Activated CD4-positive, CD25-positive, alpha-beta regulatory T cell treated with anti-CD3 and anti-CD28 coated beads, Interleukin-2, amount 50 U/mL, for 24 hours (primary cell): ENCODE results near the gene ZSCAN5B.
"Not testable (repeated sequence)": the region's sequence is repeated elsewhere in the genome, so short reads cannot be mapped to it uniquely, and the experiment has no call there.

Source experiments
- ATAC-seq, 2 donors: fragments of 150-1000 bp; cut with Tn5 transposase; one replicate each; pipeline ENCODE4 v1.10.0; 2021; ENCODE audit warnings: mild to moderate bottlenecking in 1 of 2, moderate library complexity in 1 of 2

Gene ZSCAN5B

DNA sequence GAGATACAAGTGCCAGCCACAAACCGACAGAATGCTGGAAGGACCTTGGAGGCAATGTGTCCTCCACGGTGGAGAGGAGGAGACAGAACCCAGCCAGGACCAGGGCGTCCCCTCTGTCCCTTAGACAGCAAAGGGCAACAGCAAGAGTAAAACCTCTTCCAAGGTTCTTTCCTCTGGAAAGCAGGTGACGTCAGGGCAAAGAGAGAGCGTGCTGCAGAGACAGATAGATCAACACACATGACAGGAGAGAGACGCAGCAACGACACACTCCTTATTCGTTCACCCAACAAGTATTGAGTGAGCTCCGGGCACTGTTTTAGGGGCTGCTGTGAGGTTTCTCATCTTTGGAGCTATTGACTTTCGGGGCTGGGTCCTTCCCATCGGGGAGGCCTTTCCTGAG lies 23.0 kb downstream of the ZSCAN5B start:
- ATAC-seq: no peak

DNA sequence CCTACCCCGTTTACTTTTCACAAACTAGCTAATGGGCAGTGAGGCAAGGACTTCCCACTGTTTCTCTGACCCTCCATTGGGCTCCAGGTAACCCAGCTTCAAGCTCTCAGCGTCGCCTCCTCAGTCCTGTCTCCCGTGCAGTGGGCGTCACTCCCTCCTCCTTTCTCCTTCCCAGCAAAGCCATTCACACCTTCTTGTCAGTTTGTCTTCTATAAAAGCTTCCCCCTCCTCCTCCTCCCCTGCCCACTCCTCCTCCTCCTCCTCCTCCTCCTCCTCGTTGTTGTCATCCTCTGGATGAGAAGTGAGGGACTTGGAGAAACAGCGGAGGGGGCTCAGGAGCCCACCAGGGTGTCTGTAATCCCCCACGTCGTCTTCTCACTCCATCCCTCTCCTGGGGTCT lies 23.5 kb downstream of the ZSCAN5B start:
- no peak for ATAC-seq

DNA sequence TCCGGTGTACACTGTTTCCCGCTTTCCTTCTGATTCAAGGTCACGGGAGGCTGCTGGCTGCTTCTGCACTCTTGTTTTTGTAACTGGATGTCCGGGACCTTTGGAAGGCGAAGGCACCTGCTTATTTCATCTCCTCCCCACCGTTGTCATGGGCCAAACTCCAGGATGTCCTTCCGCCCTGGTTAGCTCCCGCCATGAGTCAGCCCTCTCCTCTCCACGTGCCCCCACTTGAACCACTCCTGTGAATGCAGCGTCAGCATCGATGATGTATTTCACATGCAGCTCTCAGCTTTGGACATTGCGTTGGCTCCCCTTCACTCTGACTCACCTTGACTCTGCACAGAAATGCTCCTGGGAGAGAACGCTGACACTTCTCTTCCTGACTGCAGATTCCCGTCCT lies 27.3 kb downstream of the ZSCAN5B start:
- no peak for ATAC-seq

DNA sequence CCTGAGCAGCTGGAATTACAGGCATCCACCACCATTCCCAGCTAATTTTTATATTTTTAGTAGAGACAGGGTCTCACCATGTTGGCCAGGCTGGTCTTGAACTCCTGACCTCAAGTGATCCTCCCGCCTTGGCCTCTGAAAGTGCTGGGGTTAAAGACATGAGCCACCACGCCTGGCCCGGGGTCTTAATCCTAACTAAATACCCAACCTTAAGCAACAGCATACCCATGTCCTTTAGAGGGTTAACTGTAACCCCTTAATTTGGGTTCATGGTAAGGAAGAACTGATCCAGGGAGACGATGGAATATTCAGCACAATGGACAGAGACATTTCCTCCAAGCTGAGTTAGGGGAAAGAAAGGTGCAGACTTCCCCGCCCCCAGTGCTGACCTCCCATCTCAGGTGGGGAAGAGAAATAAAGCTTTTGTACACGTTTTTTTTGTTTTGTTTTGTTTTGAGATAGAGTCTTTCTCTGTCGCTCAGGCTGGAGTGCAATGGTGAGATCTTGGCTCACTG lies 30.5 kb downstream of the ZSCAN5B start:
- no peak for ATAC-seq

DNA sequence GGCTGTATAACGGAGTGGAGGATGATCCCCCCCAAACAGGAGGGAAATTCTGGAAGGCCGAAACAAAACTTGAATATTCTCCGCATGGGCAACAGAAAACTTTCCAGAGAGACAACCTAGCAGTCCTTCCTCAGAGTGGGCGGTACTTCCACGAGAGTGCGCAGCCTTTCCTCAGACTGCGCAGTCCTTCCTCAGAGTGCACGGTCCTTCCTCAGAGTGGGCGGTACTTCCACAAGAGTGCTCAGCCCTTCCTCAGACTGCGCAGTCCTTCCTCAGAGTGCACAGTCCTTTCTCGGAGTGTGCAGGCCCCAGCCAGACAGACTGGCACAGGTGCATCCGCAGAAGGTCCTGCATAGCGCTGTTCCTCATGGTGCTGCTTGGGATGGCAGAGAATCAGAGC lies 34.5 kb downstream of the ZSCAN5B start:
- ATAC-seq: no peak

DNA sequence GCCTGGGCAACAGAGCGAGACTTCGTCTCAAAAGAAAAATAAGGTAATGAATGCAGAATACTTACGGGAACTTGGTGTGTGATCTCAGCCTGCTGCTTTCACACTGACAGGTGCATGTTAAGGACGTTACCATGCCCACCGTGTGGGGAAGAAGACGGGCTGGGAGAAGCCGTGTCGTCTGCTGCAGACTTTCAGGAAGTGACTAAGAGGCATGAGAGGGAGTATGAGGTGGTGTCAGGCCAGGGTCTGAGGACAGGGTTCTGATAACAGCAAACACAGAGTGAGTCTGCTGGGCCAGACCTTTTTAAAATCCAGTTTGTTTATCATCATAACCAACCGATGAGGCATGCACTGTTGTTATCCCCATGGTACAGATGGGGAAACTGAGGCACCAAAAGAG lies 35.3 kb downstream of the ZSCAN5B start:
- ATAC-seq: peak; percentile 82 to 86

DNA sequence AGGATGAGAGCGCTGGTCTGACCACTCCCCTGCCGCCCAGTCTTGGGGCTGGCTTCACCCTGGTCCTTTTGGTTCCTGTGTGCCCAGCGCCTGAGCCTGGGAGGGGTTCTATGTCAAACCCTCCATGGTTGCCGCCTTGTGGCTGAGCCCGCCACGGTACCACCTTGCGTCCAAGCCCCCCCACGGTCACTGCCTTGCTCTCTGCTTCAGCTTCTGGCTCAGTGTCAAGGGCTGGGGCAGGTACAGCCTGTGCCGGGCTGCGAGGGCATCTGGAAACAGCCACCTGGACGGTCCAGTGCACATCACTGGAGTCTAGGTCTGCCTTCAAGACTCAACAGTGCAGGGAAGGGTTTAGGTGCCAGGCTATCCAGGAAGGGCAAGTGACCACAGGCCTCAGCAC lies 36.0 kb downstream of the ZSCAN5B start:
- ATAC-seq: no peak

DNA sequence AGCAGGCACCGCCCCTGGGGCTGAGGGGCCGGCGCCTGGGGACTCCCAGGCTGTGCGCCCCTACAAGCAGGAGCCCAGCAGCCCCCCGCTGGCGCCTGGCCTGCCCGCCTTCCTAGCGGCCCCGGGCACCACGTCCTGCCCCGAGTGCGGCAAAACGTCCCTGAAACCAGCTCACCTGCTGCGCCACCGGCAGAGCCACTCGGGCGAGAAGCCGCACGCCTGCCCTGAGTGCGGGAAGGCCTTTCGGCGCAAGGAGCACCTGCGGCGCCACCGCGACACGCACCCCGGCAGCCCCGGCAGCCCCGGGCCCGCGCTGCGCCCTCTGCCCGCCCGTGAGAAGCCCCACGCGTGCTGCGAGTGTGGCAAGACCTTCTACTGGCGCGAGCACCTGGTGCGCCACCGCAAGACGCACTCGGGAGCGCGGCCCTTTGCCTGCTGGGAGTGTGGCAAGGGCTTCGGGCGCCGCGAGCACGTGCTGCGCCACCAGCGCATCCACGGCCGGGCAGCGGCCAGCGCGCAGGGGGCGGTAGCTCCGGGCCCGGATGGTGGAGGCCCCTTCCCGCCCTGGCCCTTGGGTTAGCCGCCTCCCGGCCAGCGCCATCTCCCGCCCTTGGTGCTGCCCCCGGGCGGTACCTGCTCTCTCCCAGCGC lies 37.8 kb downstream of the ZSCAN5B start:
- no peak for ATAC-seq

DNA sequence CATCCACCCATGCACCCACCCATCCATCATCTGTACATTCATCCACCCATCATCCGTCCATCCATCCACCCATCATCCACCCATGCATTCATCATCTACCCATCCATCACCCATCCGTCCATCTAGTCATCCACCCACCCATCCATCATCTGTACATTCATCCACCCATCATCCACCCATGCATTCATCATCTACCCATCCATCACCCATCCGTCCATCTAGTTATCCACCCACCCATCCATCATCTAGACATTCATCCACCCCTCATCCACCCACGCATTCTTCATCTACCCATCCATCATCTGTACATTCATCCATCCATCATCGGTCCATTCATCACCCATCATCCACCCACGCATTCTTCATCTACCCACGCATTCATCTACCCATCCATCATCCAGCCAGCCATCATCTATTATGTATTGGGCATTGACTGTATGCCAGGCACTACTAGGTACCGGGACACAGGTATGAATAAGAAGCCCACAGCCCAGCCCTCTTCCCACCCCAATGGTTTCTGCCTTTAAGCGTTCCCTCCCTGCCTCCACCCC lies 38.5 kb downstream of the ZSCAN5B start:
- ATAC-seq: no peak

DNA sequence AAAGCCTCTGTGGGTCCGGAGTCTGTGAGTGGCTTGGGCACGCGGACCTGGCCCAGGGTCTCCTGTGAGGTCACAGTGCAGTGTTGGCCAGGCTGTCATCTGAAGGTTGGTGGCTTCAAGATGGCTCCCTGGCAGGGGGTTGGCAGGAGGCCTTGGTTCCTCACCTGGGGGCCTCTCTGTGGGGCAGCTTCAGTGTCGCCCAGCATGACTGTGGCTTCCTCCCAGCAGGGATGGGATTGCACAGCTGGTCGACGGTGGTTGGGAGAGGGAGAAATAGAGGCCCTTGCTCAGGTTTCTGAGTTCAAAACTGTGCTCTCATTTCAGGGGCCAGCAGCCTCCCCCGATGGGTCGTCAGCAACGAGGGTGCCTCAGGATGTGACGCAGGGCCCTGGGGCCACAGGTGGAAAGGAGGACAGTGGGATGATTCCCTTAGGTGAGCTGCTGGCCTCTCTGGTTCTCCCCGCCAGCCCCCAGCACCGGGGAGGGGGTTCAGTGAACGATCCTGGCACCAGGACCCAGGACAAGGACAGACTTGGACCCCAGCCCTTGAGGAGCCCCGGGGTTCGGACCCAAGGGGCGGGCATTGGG lies 39.3 kb downstream of the ZSCAN5B start:
- no peak for ATAC-seq

DNA sequence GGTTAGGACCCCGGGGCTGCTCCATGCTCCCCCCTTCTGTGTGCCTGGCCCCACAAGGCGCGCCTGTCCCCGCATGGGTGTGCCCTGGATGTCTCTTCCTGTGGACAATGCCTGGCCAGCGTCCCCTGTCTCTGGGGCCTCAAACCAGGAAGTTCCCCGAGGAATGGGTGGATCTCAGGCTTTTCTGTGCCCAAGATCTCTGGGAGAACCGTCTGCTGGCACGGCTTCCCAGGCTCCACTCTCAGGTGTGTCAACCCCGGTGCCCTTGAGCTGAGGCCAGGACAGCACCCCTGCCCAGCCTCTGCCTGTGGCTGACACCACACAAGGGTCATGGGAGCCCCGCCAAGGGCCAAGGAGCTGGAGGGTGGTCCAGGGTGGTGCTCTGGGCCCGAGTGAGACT lies 40.8 kb downstream of the ZSCAN5B start:
- no peak for ATAC-seq

DNA sequence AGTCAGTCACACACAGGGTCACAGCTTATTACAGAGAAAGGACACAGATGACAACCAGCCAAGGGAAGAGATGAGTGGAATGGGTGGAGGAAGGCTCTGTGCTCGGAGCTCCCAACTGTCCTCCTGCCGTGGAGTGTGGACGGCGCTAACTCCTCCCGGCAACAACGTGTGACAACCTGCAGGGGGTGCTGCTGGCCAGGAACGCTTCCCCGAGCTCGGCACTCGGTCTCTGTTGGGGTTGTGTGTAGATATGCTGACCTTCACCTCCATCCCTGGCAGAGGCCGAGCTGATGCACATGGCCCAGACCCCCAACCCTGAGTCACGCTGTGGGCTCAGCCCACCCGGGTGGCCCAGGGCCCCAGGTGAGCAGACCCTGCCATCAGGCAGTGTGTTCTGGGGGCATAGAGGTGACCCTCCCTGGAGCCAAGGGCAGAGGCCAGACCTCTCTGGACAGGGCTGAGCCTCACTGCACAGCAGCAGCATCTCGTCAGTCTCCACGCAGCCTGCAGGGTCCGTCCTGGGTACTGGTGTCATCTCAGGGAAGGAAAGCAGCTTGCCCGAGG lies 42.4 kb downstream of the ZSCAN5B start:
- ATAC-seq: no peak

DNA sequence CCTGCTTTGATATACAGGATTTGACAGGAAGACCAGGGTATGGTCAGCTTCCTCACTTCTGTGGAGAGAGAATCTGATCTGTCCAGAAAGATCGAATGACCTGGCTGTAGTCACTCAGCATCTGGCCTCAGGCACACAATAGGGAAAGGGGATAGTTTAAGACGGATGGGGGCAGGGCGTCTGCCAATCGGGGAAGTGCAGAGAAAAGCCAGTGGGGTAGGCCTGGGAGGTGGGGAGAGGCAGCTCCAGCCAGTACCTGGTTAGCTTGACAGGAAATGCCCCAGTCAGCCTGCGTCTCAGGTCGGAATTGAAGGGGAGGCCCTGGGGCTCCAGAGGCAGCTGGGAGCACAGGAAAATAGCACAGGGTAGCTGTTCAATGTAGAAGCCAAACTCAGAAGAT lies 44.1 kb downstream of the ZSCAN5B start:
- no peak for ATAC-seq

DNA sequence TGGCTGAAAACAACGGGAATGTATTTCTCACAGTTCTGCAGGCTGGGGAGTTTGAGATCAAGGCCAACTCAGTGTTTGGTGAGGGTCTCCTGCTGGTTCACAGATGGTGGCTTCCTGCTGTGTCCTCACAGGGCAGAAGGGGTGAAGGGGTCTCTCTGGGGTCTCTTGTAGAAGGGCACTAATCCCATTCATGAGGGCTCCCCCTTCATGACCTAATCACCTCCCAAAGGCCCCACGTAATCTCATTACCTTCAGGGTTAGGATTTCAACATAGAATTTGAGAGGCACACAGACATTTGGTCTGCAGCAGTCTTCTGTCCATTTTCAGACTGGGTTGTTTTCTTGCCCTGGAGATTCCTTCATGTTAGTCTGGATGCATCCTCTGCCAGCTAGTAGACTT lies 44.9 kb downstream of the ZSCAN5B start:
- no peak for ATAC-seq

DNA sequence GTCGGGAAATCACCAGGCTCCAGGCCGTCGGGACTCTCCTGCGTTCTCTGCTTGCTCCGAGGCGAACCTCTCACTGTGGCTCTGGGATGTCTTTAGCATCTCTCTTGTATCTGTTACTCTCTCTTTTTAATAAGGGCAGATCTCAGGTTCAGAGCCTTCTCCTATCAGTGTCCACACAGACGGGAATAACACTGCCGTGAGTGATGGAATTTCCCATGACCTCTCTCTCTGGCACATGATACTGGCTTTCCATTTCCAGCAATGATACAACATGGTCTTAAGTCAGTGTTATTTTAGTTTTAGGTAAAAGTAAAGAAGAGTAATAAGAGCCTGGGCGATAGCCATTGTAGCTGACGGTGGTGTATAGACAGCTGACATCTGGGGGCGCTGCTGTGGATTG lies 47.2 kb downstream of the ZSCAN5B start:
- ATAC-seq: no peak

DNA sequence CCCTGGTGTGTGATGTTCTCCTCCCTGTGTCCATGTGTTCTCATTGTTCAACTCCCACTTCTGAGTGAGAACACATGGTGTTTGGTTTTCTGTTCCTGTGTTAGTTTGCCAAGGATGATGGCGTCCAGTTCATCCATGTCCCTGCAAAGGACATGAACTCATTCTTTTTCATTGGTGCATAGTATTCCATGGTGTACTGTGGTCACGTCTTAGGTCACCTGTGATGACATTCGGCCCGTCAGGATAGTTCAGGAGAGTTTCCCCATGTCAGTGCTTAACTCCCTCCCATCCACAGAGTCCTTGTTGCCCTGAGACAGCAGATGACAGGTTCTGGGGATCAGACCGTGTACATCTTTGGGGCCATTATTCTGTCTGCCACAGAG lies 47.9 kb downstream of the ZSCAN5B start:
- ATAC-seq: no peak

DNA sequence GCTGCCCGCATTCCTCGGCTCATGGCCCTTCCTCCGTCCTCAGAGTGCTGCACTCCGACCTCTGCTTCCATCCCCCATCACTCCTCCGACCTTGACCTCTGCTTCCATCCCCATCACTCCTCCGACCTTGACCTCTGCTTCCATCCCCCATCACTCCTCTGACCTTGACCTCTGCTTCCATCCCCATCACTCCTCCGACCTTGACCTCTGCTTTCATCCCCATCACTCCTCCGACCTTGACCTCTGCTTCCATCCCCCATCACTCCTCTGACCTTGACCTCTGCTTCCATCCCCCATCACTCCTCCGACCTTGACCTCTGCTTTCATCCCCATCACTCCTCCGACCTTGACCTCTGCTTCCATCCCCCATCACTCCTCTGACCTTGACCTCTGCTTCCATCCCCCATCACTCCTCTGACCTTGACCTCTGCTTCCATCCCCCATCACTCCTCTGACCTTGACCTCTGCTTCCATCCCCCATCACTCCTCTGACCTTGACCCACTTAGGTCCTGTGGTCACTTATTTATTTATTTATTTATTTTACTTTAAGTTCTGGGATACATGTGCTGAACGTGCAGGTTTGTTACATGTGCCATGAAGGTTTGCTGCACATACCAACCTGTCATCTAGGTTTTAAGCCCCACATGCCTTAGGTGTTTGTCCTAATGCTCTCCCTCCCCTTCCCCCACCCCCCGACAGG lies 48.5 kb downstream of the ZSCAN5B start:
- not testable (repeated sequence) for ATAC-seq

DNA sequence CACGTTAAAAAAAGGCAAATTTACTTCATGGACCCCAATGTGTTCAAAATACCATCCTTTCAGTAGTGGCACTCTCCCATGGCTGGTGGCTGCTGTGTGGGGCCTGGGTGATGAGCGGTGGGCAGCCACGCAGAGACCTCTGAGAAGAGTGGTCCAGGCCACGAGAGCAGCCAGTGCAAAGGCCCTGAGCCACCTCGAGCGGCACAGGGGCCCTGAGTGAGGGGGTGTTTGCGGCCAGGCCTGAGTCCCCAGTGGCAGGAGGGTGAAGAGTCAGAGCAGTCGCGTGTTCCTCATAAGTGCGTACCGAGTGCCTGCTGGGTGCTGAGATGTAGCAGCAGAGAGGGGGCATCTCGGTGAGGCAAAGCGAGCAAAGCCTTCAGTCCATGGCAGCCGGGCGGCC lies 49.5 kb downstream of the ZSCAN5B start:
- ATAC-seq: no peak

DNA sequence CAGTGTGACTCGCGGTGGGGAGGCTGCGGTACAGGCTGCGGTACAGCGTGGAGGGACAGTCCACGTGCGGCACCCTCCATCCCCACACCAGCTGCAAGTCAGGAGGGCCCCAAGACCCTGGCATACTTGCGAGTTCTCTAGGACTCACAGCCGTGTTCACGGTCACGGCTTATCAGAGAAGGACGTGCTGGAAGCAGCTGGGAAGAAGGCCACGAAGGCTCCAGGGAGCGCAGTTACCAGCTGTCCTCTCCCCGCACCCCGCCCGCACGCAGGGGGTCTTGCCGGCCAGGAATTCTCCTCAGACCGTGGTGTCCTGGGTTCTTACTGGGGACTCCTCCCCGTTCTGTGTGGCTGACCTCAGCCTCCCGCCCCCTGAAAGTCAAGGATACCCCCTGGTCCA lies 50.3 kb downstream of the ZSCAN5B start:
- no peak for ATAC-seq

DNA sequence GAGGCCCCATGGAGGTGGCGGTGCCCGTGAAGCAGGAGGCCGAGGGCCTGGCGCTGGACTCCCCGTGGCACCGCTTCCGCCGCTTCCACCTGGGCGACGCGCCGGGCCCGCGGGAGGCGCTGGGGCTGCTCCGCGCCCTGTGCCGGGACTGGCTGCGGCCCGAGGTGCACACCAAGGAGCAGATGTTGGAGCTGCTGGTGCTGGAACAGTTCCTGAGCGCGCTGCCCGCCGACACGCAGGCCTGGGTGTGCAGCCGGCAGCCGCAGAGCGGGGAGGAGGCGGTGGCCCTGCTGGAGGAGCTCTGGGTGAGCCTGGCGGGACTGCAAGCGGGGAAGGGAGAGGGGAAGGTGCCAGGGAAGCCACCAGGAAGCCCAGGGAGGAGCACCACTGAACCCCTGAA lies 50.7 kb downstream of the ZSCAN5B start:
- no peak for ATAC-seq

DNA sequence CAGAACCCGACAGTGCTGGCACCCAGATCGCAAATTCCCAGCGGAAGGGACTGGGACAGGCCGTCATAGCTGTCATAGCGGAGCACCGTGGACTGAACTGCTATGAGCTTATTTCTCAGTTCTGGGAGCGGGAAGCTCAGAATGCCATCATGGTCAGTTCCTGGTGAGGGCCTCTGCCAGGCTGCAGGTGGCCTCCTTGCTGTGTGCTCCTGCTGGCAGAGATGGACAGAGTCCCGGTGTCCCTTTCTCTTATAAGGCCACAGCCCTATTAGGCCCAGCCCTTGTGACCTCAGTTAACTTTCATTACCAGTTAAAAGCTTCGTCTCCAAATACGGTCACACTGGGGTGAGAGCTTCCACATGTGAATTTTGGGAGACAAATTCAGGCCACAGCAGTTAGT lies 51.9 kb downstream of the ZSCAN5B start:
- ATAC-seq: no peak

DNA sequence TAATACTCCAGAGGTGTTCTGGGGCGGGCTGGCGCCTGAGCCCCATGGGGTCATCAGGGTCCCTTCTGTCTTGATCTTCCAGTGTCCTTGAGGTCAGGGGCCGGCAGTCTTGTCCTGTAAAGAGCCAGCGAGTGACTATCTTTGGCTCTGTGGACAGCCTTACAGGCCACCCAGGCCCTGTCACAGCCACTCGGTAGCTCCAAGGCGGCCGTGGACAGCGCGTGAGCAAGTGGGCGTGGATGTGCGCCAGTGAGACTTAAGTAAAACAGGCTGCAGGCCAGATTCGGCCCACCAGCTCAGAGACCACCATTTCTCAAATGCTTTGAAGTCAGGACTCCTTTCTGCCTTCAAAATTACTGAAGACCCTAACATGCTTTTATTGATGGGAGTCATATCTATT lies 52.8 kb downstream of the ZSCAN5B start:
- no peak for ATAC-seq

DNA sequence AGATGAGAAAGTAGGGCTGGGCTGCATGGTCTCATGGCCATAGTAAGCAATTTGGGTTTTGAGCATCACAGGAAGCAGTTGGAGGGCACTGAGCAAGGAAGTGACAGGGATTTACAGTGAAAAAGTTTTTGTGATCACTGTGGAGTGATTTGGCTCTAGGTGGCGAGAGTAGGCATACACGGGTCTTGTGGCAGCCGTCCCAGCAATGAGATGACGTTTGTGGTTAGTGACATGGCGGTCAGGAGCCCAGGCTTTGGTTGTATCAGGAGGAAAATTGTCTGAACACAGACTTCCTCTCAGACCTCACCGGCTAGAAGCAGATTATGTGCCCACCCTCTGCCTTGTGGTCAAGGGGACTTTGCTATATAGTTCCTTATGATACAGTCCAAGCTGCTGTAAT lies 53.2 kb downstream of the ZSCAN5B start:
- ATAC-seq: no peak
